GM12878 (cell line): Measurements from ENCODE around the gene OR4K1. TPM values are rescaled to one million over a fixed set of nuclear protein-coding genes. Genes with fewer than 3 reads are reported as not detected.

Source experiments
- ATAC-seq: fragments of 200-7000 bp; cut with Tn5 transposase; 3 replicates; pipeline ENCODE4 v1.9.1; 2020; ENCODE audit warnings: mild to moderate bottlenecking, moderate library complexity
- Bru-seq: library from RNA; stranded (reverse); fragments of 400-500 nt; gene quantifications from one replicate; lab custom pipeline; 2021; lab: Mats Ljungman, UMichigan
- BruChase-seq, 2 experiments: library from RNA; stranded (reverse); fragments of 400-500 nt; gene quantifications; one replicate each; lab custom pipeline; 2021; lab: Mats Ljungman, UMichigan
- BruUV-seq: library from RNA; stranded (reverse); fragments of 400-500 nt; replicated peaks from 2 replicates; lab custom pipeline; 2021; lab: Mats Ljungman, UMichigan
- CTCF ChIA-PET: fragments of 300-600 bp; sonication (Branson Sonifier 250); formaldehyde crosslinking; extraction: SDS; loops from one replicate; lab custom pipeline; 2021; ENCODE audit warnings: inconsistent platforms; lab: Yijun Ruan, JAX
- POLR2A ChIA-PET: fragments of 350-600 bp; formaldehyde crosslinking; extraction: SDS; loops from one replicate; lab custom pipeline; 2021; ENCODE audit warnings: inconsistent platforms; lab: Charles Lee
- RAD21 ChIA-PET: fragments of 300-600 bp; sonication (Branson Sonifier 250); formaldehyde crosslinking; loops from one replicate; lab custom pipeline; 2023; ENCODE audit warnings: antibody characterized with exemption; ENCODE audit not compliant: unreplicated experiment; lab: Charles Lee
- SMC1A ChIA-PET: fragments of 300-600 bp; sonication (Branson Sonifier 250); formaldehyde crosslinking; loops from one replicate; lab custom pipeline; 2023; ENCODE audit not compliant: unreplicated experiment, uncharacterized antibody; lab: Charles Lee
- DNase-seq: peaks from one replicate; pipeline ENCODE4 v3.0.0-alpha.2; 2011; ENCODE audit warnings: low read depth, low spot score
- FAIRE-seq: peaks from 3 replicates; lab custom pipeline; 2011; peaks lifted over from hg19 to GRCh38; lab: Jason Lieb, UNC
- H2AFZ ChIP-seq: 2 replicates; pipeline ENCODE4 v1.6.0; 2011; ENCODE audit warnings: low read depth, low read length, control low read depth; ENCODE audit not compliant: control insufficient read depth
- H3K27ac ChIP-seq: 2 replicates; pipeline ENCODE4 v1.5.1; 2011; ENCODE audit warnings: control low read depth; ENCODE audit not compliant: control insufficient read depth, insufficient read depth
- H3K27me3 ChIP-seq, 2 experiments: replicated peaks in 1 of 2; 2 replicates each; pipeline versions ENCODE4 v1.6.0 to v1.6.1; 2011; ENCODE audit warnings: low read length in 1 of 2; ENCODE audit not compliant: control insufficient read depth in 2 of 2, insufficient read depth in 2 of 2
- H3K36me3 ChIP-seq, 2 experiments: 2 replicates each; pipeline ENCODE4 v1.5.1; 2011; ENCODE audit warnings: low read length in 1 of 2; ENCODE audit not compliant: control insufficient read depth in 2 of 2, insufficient read depth in 2 of 2
- H3K4me1 ChIP-seq: 2 replicates; pipeline ENCODE4 v1.6.1; 2011; ENCODE audit warnings: mild to moderate bottlenecking, low read length, moderate library complexity, mixed read lengths; ENCODE audit not compliant: control insufficient read depth, insufficient read depth
- H3K4me2 ChIP-seq: 2 replicates; pipeline ENCODE4 v1.6.0; 2011; ENCODE audit warnings: control low read depth; ENCODE audit not compliant: control insufficient read depth, insufficient read depth
- H3K4me3 ChIP-seq: fragments of 200-600 bp; sonication (generic); 2 replicates; pipeline ENCODE4 v1.5.1; 2016
- H3K79me2 ChIP-seq: 2 replicates; pipeline ENCODE4 v1.6.0; 2011; ENCODE audit warnings: low read length; ENCODE audit not compliant: control insufficient read depth, insufficient read depth
- H3K9ac ChIP-seq: 2 replicates; pipeline ENCODE4 v1.8.0; 2011; ENCODE audit warnings: low read length, control low read depth, mixed read lengths; ENCODE audit not compliant: control insufficient read depth, insufficient read depth
- H3K9me3 ChIP-seq: replicated peaks from 3 replicates; pipeline ENCODE4 v1.5.1; 2011; ENCODE audit warnings: mild to moderate bottlenecking, low read length; ENCODE audit not compliant: control insufficient read depth, insufficient read depth
- H4K20me1 ChIP-seq: 2 replicates; pipeline ENCODE4 v1.6.0; 2011; ENCODE audit not compliant: control insufficient read depth, insufficient read depth
- E4F1 ChIP-seq: fragments of 450-650 bp; IDR thresholded peaks from 2 replicates; pipeline ENCODE4 v1.6.1; 2018; ENCODE audit warnings: borderline replicate concordance, mild to moderate bottlenecking; ENCODE audit not compliant: partially characterized antibody
- MEF2B ChIP-seq: fragments of 450-650 bp; IDR thresholded peaks from 2 replicates; pipeline ENCODE4 v1.6.1; 2018; ENCODE audit warnings: mild to moderate bottlenecking, moderate library complexity; ENCODE audit not compliant: partially characterized antibody, poor library complexity, severe bottlenecking
- MYB ChIP-seq: fragments of 150-350 bp; IDR thresholded peaks from 2 replicates; pipeline ENCODE4 v1.6.1; 2014; ENCODE audit warnings: mild to moderate bottlenecking, low read depth, low read length, borderline replicate concordance
- NR2C2 ChIP-seq: IDR thresholded peaks from 2 replicates; pipeline ENCODE4 v1.6.1; 2011; ENCODE audit warnings: borderline replicate concordance, low read depth; ENCODE audit not compliant: control insufficient read depth, insufficient read length
- SIN3A ChIP-seq: IDR thresholded peaks from 2 replicates; pipeline ENCODE4 v1.6.1; 2012; ENCODE audit warnings: low read depth, low read length, improper control_type of control experiment
- TBL1XR1 ChIP-seq: IDR thresholded peaks from 2 replicates; pipeline ENCODE4 v1.6.1; 2012; ENCODE audit warnings: low read depth, low read length, improper control_type of control experiment
- WGBS: methylation state at CpG from one replicate; pipeline ENCODE4 v1.1.6; 2016; ENCODE audit warnings: low lambda C conversion rate; ENCODE audit not compliant: insufficient replicate concordance, insufficient coverage; ENCODE audit errors: missing lambda C conversion rate; 5-methylcytosine and 5-hydroxymethylcytosine counted together
- in situ Hi-C: fragments of 300-500 bp; cut with MboI; formaldehyde crosslinking; loops from 9 replicates; pipeline ENCODE4 v1.14.3; 2018; ENCODE audit warnings: mixed read lengths
- intact Hi-C: fragments of 100-400 bp; cut with micrococcal nuclease; formaldehyde crosslinking; loops from one replicate; pipeline ENCODE4 v1.14.2; 2022; ENCODE audit not compliant: unreplicated experiment
- long read RNA-seq, 2 experiments: library from polyadenylated mRNA; unstranded; transcript quantifications; one replicate each; pipeline ENCODE4 v2.0.0, GENCODE V29; 2019 to 2020
- polyA minus RNA-seq, 3 experiments: library from RNA; depleted of rRNA, polyadenylated mRNA; stranded (reverse); fragments of >200 nt; gene quantifications; 2 replicates each; pipeline ENCODE4 v1.2.3, GENCODE V29; 2011
- polyA plus RNA-seq, 11 experiments: library from polyadenylated mRNA; depleted of rRNA in 4 of 11; unstranded in 6 of 11; stranded (reverse) in 5 of 11; fragments of >200 nt; fragmentation: Nextera tagmentation in 4 of 11; fragmentation: Illumina TruSeq in 1 of 11; extraction: Ambion mirVana in 4 of 11; extraction: Trizol in 1 of 11; gene quantifications; 1 replicate in 1 of 11; 2 replicates in 10 of 11; pipeline versions ENCODE4 v1.2.1 to v1.2.3, GENCODE V29; 2011 to 2016; ENCODE audit warnings: inconsistent platforms in 2 of 11, missing spikeins in 2 of 11, low read depth in 1 of 11
- total RNA-seq, 4 experiments: library from RNA; depleted of rRNA in 3 of 4; stranded (reverse); fragments of >200 nt in 3 of 4; fragmentation: Illumina TruSeq in 1 of 4; extraction: Trizol in 1 of 4; gene quantifications; 2 replicates each; pipeline versions ENCODE4 v1.2.1 to v1.2.3, GENCODE V29; 2013 to 2021

Gene OR4K1
- total RNA-seq (2013; cell fraction: nucleolus; rRNA removed): not detected in 2 replicates
- total RNA-seq (2014; rRNA removed) (not detected in 2 replicates), total RNA-seq (2014; rRNA removed; fragmentation: Illumina TruSeq; extraction: Trizol) (not detected in 2 replicates), total RNA-seq (2021) (not detected in 2 replicates), polyA plus RNA-seq (2011; rRNA removed) (not detected in 2 replicates), polyA plus RNA-seq (2014; fragmentation: Illumina TruSeq; extraction: Trizol) (not detected in 2 replicates), polyA plus RNA-seq (2014; fragmentation: Nextera tagmentation; extraction: Ambion mirVana) (not detected), polyA plus RNA-seq (2014; rRNA removed) (not detected in 2 replicates), polyA plus RNA-seq (2016; fragmentation: Nextera tagmentation; extraction: Ambion mirVana) (not detected), polyA minus RNA-seq (2011; rRNA and poly(A)+ RNA removed) (not detected in 2 replicates), Bru-seq, nascent RNA (not detected), BruChase-seq, experiment 1, labeled RNA remaining after a 6-hour chase (not detected), BruChase-seq, experiment 2, labeled RNA remaining after a 2-hour chase (not detected)
- polyA plus RNA-seq (2011; ENCODE audit: low read depth): not detected
- not detected in 2 replicates for polyA plus RNA-seq (2011; cell fraction: cytosol; rRNA removed)
- not detected in 2 replicates for polyA plus RNA-seq (2011; cell fraction: nucleus; rRNA removed)
- polyA plus RNA-seq (2012): not detected in 2 replicates
- polyA minus RNA-seq (2011; cell fraction: cytosol; rRNA and poly(A)+ RNA removed): not detected in 2 replicates
- polyA minus RNA-seq (2011; cell fraction: nucleus; rRNA and poly(A)+ RNA removed): not detected in 2 replicates
- long read RNA-seq, experiment 1: 0 reads
- long read RNA-seq, experiment 2: 0 reads

GRCh38 chr14:19930617-19931016 lies at the start of gene OR4K1:
Gene OR4K1, plus strand, starts transcription at chr14:19930917. Its CDS starts 4,750 bp downstream, at chr14:19935667.
- H2AFZ ChIP-seq: no peak within 1 kb of the TSS
- POLR2A ChIA-PET: no interaction called here
- H3K27me3 ChIP-seq: no peaks in the 10 kb centered on the region
- no peak within 1 kb of the TSS for H3K9ac ChIP-seq
- TF ChIP-seq MEF2B: no peak
- TF ChIP-seq TBL1XR1: no peak
- no peak for TF ChIP-seq E4F1
- no peak for TF ChIP-seq NR2C2
- no peak for TF ChIP-seq SIN3A
- TF ChIP-seq MYB: no peak
- no peaks in the 10 kb centered on the region for H3K4me1 ChIP-seq
- H3K4me2 ChIP-seq: no peak within 1 kb of the TSS
- no peaks in the 10 kb centered on the region for H3K36me3 ChIP-seq
- H3K79me2 ChIP-seq: no peaks in the 10 kb centered on the region
- FAIRE-seq: no peak
- H3K9me3 ChIP-seq: no peaks in the 10 kb centered on the region
- SMC1A ChIA-PET: no interaction called here
- no peak for DNase-seq
- no peak within 1 kb of the TSS for H3K4me3 ChIP-seq
- H3K27ac ChIP-seq: no peak within 1 kb of the TSS
- BruUV-seq: no TSS peak
- in situ Hi-C loops (no loop called here), intact Hi-C loops (no loop called here)
- CTCF ChIA-PET: no interaction called here
- H4K20me1 ChIP-seq: no peaks in the 10 kb centered on the region
- WGBS: 19% methylated on average over 3 of the region's 3 CpGs
- RAD21 ChIA-PET: no interaction called here
- no peak for ATAC-seq
